ENCODE measurements around the gene WNT7A.

Gene WNT7A

DNA sequence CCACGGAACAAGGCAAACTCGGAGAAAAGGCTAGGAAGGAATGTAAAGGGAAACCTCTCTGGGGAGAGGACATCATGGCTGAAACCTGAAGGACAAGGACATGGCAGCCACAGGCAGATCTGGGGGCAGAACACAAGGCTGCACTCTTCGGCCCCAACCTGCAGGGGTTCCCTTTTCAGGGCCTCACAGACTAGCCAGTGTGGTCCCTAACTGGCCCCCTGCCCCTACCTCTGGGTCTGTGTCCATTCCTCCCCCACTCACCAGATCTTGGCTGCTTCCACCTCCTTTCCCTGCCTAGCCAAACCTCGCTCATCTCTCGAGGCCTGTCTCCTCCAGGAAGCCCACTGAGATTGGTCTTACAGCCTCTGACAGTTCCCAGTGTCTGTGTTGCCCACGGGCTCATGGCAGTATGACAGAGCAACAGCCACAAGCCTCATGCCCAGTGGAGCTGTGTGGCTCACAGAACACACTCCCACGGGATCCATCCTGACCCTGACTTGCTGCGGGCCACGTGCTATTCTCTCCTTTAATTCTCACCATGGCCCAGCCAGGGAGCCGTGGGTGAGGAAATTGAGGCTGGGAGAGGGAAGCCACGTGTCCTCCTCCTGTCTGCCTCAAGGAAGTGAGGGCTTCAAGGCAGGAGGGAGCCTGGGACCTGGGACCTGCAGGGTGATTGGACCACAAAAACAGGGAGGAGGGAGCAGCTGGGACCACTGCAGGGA lies 26.5 kb downstream of the WNT7A start:
- H3K9ac ChIP-seq (ENCODE audit: low read length): no peak overlapping the region
- H3K4me3 ChIP-seq (ENCODE audit: low read depth, low read length, poor library complexity, severe bottlenecking): no peak overlapping the region
- H4K20me1 ChIP-seq (ENCODE audit: insufficient read depth, low read length): no peaks in the 10 kb centered on the region
- H3K4me2 ChIP-seq (ENCODE audit: low read length): no peak overlapping the region
- H2AFZ ChIP-seq (ENCODE audit: low read length): no peak overlapping the region
- no peaks in the 10 kb centered on the region for H3K27me3 ChIP-seq (ENCODE audit: insufficient read depth, low read length)
- no peaks in the 10 kb centered on the region for H3K79me2 ChIP-seq (ENCODE audit: insufficient read depth, low read length)
- H3F3A ChIP-seq (ENCODE audit: insufficient read depth, low read length): no peaks in the 10 kb centered on the region
- H3K36me3 ChIP-seq (ENCODE audit: insufficient read depth, low read length): no peaks in the 10 kb centered on the region
- no peaks in the 10 kb centered on the region for H3K9me2 ChIP-seq (ENCODE audit: low read depth, low read length)
- H3K4me1 ChIP-seq (ENCODE audit: insufficient read depth, low read length, severe bottlenecking): no peaks in the 10 kb centered on the region
- TF ChIP-seq, protein P1, sequence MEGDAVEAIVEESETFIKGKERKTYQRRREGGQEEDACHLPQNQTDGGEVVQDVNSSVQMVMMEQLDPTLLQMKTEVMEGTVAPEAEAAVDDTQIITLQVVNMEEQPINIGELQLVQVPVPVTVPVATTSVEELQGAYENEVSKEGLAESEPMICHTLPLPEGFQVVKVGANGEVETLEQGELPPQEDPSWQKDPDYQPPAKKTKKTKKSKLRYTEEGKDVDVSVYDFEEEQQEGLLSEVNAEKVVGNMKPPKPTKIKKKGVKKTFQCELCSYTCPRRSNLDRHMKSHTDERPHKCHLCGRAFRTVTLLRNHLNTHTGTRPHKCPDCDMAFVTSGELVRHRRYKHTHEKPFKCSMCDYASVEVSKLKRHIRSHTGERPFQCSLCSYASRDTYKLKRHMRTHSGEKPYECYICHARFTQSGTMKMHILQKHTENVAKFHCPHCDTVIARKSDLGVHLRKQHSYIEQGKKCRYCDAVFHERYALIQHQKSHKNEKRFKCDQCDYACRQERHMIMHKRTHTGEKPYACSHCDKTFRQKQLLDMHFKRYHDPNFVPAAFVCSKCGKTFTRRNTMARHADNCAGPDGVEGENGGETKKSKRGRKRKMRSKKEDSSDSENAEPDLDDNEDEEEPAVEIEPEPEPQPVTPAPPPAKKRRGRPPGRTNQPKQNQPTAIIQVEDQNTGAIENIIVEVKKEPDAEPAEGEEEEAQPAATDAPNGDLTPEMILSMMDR (IDR thresholded peaks at IDR 0.05; ENCODE audit: low read length): no peak
- TF ChIP-seq EZH2 (IDR thresholded peaks at IDR 0.05; ENCODE audit: borderline replicate concordance, low read length): no peak
- no peaks in the 10 kb centered on the region for H3K9me3 ChIP-seq (ENCODE audit: low read length)
- H3K27ac ChIP-seq (ENCODE audit: low read depth, low read length, poor library complexity, severe bottlenecking): no peak overlapping the region

DNA sequence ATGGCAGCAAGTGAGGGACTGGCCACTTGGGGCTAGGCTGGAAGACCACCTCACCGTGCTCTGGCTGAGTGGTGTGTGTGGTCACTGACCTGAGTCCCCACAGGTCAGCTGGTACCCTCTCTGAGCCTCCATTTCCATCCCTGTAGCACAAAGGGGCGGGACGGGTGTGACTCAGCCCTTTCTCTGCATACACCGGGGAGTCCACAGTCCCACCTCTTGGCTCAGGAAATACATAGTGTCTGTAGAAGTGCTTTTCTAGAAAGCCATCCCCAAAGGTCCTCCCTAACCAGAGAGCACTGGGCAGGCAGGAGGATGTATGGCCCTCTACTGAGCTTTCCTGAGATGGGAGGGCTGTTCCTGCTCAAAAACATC lies 27.2 kb downstream of the WNT7A start:
- Histone ChIP-seq H3F3A (ENCODE audit: insufficient read depth, low read length) (no peaks in the 10 kb centered on the region), H4K20me1 (ENCODE audit: insufficient read depth, low read length) (no peaks in the 10 kb centered on the region), H3K9me3 (ENCODE audit: low read length) (no peaks in the 10 kb centered on the region), H3K4me2 (ENCODE audit: low read length) (no peak overlapping the region), H3K4me3 (ENCODE audit: low read depth, low read length, poor library complexity, severe bottlenecking) (no peak overlapping the region), H3K27ac (ENCODE audit: low read depth, low read length, poor library complexity, severe bottlenecking) (no peak overlapping the region), H3K4me1 (ENCODE audit: insufficient read depth, low read length, severe bottlenecking) (no peaks in the 10 kb centered on the region), H3K9ac (ENCODE audit: low read length) (no peak overlapping the region), H3K9me2 (ENCODE audit: low read depth, low read length) (no peaks in the 10 kb centered on the region), H2AFZ (ENCODE audit: low read length) (no peak overlapping the region), H3K79me2 (ENCODE audit: insufficient read depth, low read length) (no peaks in the 10 kb centered on the region), H3K36me3 (ENCODE audit: insufficient read depth, low read length) (no peaks in the 10 kb centered on the region), H3K27me3 (ENCODE audit: insufficient read depth, low read length) (no peaks in the 10 kb centered on the region)
- TF ChIP-seq, protein P1 (IDR thresholded peaks at IDR 0.05; ENCODE audit: low read length): no peak
- TF ChIP-seq EZH2 (IDR thresholded peaks at IDR 0.05; ENCODE audit: borderline replicate concordance, low read length): no peak

DNA sequence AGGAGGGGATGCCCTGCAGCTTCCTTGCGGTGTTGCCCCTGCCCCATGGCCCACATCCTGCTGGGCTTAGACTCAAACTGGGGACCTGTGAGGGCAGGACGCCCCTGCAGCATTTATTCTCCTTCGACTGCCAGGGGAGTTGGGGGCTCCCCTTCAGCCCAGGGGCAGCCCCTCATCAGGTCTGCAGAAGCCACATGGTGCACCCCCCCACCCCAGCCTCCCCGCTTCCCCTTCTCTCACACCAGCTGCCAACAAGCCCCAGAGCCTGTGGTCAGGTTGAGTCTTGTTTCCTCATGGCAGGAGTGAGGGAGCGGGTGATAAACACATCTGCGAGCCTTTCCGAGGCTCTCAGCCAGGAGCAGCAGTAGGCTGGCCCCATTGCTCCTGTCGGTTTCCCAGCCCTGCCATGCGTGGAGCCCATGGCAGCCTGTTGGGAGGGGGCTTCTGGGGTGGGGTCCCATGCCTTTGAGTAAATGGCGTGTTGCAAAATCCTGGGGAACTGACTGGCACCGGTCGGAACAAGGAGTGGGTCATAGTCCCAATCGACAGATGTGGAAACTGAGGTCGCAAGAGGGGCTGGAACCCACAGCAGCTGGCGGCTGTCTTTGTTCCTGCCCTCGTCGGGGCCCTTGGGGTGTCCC lies 27.8 kb downstream of the WNT7A start:
- H3K36me3 ChIP-seq (ENCODE audit: insufficient read depth, low read length): no peaks in the 10 kb centered on the region
- H3K4me1 ChIP-seq (ENCODE audit: insufficient read depth, low read length, severe bottlenecking): no peaks in the 10 kb centered on the region
- H3K27ac ChIP-seq (ENCODE audit: low read depth, low read length, poor library complexity, severe bottlenecking): no peak overlapping the region
- TF ChIP-seq, protein P1 (IDR thresholded peaks at IDR 0.05; ENCODE audit: low read length): no peak
- TF ChIP-seq EZH2 (IDR thresholded peaks at IDR 0.05; ENCODE audit: borderline replicate concordance, low read length): no peak
- H3K4me2 ChIP-seq (ENCODE audit: low read length): no peak overlapping the region
- no peak overlapping the region for H2AFZ ChIP-seq (ENCODE audit: low read length)
- H3K9me3 ChIP-seq (ENCODE audit: low read length): no peaks in the 10 kb centered on the region
- no peaks in the 10 kb centered on the region for H3K27me3 ChIP-seq (ENCODE audit: insufficient read depth, low read length)
- H3K79me2 ChIP-seq (ENCODE audit: insufficient read depth, low read length): no peaks in the 10 kb centered on the region
- no peak overlapping the region for H3K9ac ChIP-seq (ENCODE audit: low read length)
- H3K4me3 ChIP-seq (ENCODE audit: low read depth, low read length, poor library complexity, severe bottlenecking): no peak overlapping the region
- H4K20me1 ChIP-seq (ENCODE audit: insufficient read depth, low read length): no peaks in the 10 kb centered on the region
- no peaks in the 10 kb centered on the region for H3F3A ChIP-seq (ENCODE audit: insufficient read depth, low read length)
- H3K9me2 ChIP-seq (ENCODE audit: low read depth, low read length): no peaks in the 10 kb centered on the region

Data from OCI-LY1 (cell line).